ENCODE results near the gene CELA1. TPM values are rescaled to one million over a fixed set of nuclear protein-coding genes. Genes with fewer than 3 reads are reported as not detected.

CELA1 gene
- total and polyA plus RNA-seq, 8 donors = not detected

GRCh38 chr12:51381226-51382079, 35.0 kb upstream of the CELA1 start:
- Histone ChIP-seq H3K4me1 (no peaks in the 10 kb centered on the region), H3K4me3 (no peak overlapping the region), H3K27me3 (no peaks in the 10 kb centered on the region), H3K27ac (no peak overlapping the region), H3K9me3 (no peaks in the 10 kb centered on the region), H3K36me3 (peaks cover 0 to 7% (median 6%) of the 10 kb centered on the region in 3 donors)
- WGBS, 2 donors = 58 to 61% methylated on average over 5 of the region's 5 CpGs
- intact Hi-C loops (cut with DNase I) = no loop called here
- DNase-seq (no peak), ATAC-seq (no peak), FAIRE-seq (no peak)
- TF ChIP-seq CTCF (IDR thresholded peaks at IDR 0.05) = no peak

- WGBS, 2 donors = 93 to 95% methylated on average over 11 of the region's 11 CpGs
- FAIRE-seq = no peak
- no peak for TF ChIP-seq CTCF (IDR thresholded peaks at IDR 0.05)
Measured at GRCh38 chr12:51379571-51379970, 33.1 kb upstream of the CELA1 start.

GRCh38 chr12:51378749-51379148, 32.3 kb upstream of the CELA1 start:
- intact Hi-C loops (cut with DNase I) = no loop called here
- H3K4me1 ChIP-seq = no peaks in the 10 kb centered on the region
- no peak for TF ChIP-seq CTCF (IDR thresholded peaks at IDR 0.05)
- no peaks in the 10 kb centered on the region for H3K27me3 ChIP-seq
- no peak for FAIRE-seq
- WGBS, 2 donors = 81 to 93% methylated on average over 2 of the region's 2 CpGs
- DNase-seq = no peak
- ATAC-seq = no peak
- H3K36me3 ChIP-seq = peaks cover 0 to 7% (median 6%) of the 10 kb centered on the region in 3 donors
- no peak overlapping the region for H3K27ac ChIP-seq
- no peak overlapping the region for H3K4me3 ChIP-seq
- no peaks in the 10 kb centered on the region for H3K9me3 ChIP-seq

More at GRCh38 chr12:51379571-51379970, 33.1 kb upstream of the CELA1 start:
- H3K36me3 ChIP-seq = peaks cover 0 to 7% (median 6%) of the 10 kb centered on the region in 3 donors
- ATAC-seq (no peak), DNase-seq (no peak)
- intact Hi-C loops (cut with DNase I) = no loop called here
- H3K27ac ChIP-seq = no peak overlapping the region
- no peaks in the 10 kb centered on the region for H3K27me3 ChIP-seq
- no peak overlapping the region for H3K4me3 ChIP-seq
- no peaks in the 10 kb centered on the region for H3K9me3 ChIP-seq
- H3K4me1 ChIP-seq = no peaks in the 10 kb centered on the region

GRCh38 chr12:51377099-51377984, 30.9 kb upstream of the CELA1 start:
- no peak for TF ChIP-seq CTCF (IDR thresholded peaks at IDR 0.05)
- FAIRE-seq (no peak), DNase-seq (no peak), ATAC-seq (no peak)
- no peak overlapping the region for H3K27ac ChIP-seq
- H3K36me3 ChIP-seq = peaks cover 0 to 7% (median 6%) of the 10 kb centered on the region in 3 donors
- H3K27me3 ChIP-seq = no peaks in the 10 kb centered on the region
- no peak overlapping the region for H3K4me3 ChIP-seq
- H3K4me1 ChIP-seq = no peaks in the 10 kb centered on the region
- H3K9me3 ChIP-seq = no peaks in the 10 kb centered on the region
- WGBS, 2 donors = 90 to 91% methylated on average over 11 of the region's 11 CpGs
- intact Hi-C loops (cut with DNase I) = no loop called here

Measured in pancreas (tissue), 10 donors.